K562 (cell line): Measurements from ENCODE around the gene CRAMP1.

ENCODE experiments used
- CREB1 ChIP-seq, 2 experiments: sonication (generic) in 1 of 2; formaldehyde crosslinking in 1 of 2; IDR thresholded peaks; 2 replicates each; pipeline versions ENCODE4 v1.6.1 to v1.8.0; 2012 to 2022; ENCODE audit warnings: inconsistent platforms in 1 of 2, mild to moderate bottlenecking in 1 of 2, missing genetic modification reagents in 1 of 2, moderate library complexity in 1 of 2
- CREM ChIP-seq: IDR thresholded peaks from 2 replicates; pipeline ENCODE4 v1.6.1; 2014; ENCODE audit warnings: antibody characterized with exemption, low read depth
- FOS ChIP-seq: IDR thresholded peaks from 3 replicates; pipeline ENCODE4 v1.6.1; 2011; ENCODE audit not compliant: insufficient read length; ENCODE audit errors: extremely low read depth
- IRF2 ChIP-seq: sonication (generic); formaldehyde crosslinking; IDR thresholded peaks from 2 replicates; pipeline ENCODE4 v1.8.1; 2022; ENCODE audit warnings: mild to moderate bottlenecking, missing genetic modification reagents
- XRCC4 ChIP-seq: IDR thresholded peaks from one replicate; pipeline ENCODE4 v1.6.1; 2011; ENCODE audit not compliant: insufficient read depth, insufficient read length; ENCODE audit errors: extremely low read depth
- TF ChIP-seq, protein P1 (sequence below), 3 experiments: IDR thresholded peaks in 2 of 3; conservative IDR thresholded peaks in 1 of 3; 2 replicates each; pipeline ENCODE4 v1.5.1; 2011 to 2012; ENCODE audit warnings: low read length in 3 of 3, mild to moderate bottlenecking in 3 of 3, control low read depth in 2 of 3, improper control_type of control experiment in 1 of 3, inconsistent platforms in 1 of 3, low read depth in 1 of 3, mixed read lengths in 1 of 3, moderate library complexity in 1 of 3; ENCODE audit not compliant: insufficient read depth in 2 of 3

DNA sequence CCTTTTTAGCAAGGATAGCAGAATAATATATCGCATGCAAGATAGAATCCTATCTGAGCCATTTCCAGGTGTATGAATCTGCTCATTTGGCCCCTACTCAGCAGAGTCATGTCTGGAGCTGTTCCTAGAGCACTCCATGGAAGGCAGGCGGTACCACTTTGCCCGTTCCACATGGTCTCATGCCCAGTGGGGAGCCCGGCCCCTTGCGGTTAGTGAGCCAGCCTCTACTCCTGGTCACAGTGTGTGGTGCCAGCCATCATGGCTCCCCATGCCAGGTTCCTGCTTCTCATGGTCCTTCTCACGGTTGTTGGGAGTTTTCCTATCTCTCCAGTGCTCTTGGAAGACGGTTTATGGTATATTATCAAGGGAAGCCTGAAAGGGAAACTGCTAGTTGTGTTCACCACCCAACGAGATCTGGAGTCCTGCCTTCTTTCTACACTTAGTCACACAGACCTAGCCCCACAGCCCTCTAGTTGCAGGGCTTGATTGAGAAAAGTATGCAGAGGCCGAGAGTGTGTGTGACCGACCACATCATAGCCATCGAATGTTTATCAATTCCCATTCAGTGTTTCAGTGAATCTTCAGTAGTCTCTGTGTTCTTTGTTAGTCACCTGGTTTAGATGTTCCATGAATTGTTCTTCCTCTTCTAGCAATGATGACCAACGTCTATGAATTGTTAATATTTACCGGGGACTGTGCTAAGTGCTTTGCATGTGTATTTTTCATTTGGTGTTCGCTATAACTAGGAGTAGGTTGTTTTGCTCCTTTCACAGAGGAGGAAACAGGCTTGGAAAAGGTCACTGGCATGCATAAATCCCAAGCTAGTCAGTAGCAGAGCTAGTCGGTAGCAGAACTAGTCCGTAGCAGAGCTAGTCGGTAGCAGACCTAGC is 75.5 kb downstream of the CRAMP1 start:
- TF ChIP-seq, protein P1, sequence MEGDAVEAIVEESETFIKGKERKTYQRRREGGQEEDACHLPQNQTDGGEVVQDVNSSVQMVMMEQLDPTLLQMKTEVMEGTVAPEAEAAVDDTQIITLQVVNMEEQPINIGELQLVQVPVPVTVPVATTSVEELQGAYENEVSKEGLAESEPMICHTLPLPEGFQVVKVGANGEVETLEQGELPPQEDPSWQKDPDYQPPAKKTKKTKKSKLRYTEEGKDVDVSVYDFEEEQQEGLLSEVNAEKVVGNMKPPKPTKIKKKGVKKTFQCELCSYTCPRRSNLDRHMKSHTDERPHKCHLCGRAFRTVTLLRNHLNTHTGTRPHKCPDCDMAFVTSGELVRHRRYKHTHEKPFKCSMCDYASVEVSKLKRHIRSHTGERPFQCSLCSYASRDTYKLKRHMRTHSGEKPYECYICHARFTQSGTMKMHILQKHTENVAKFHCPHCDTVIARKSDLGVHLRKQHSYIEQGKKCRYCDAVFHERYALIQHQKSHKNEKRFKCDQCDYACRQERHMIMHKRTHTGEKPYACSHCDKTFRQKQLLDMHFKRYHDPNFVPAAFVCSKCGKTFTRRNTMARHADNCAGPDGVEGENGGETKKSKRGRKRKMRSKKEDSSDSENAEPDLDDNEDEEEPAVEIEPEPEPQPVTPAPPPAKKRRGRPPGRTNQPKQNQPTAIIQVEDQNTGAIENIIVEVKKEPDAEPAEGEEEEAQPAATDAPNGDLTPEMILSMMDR (IDR thresholded peaks at IDR 0.05 in 2 of 3, conservative IDR thresholded peaks at IDR 0.05 in 1 of 3; ENCODE audit: insufficient read depth in 2 of 3, low read depth in 1 of 3, low read length in 3 of 3): no peak
- no peak for TF ChIP-seq CREM
- TF ChIP-seq CREB1 (IDR thresholded peaks at IDR 0.05): no peak
- TF ChIP-seq CREB1 (CRISPR knock-in tag; IDR thresholded peaks at IDR 0.05): no peak
- no peak for TF ChIP-seq FOS
- no peak for TF ChIP-seq IRF2
- TF ChIP-seq XRCC4: no peak
